Glomerular endothelial cell (primary cell): ENCODE results near the gene MOK. TPM values are rescaled to one million over a fixed set of nuclear protein-coding genes. Genes with fewer than 3 reads are reported as not detected.

ENCODE experiments used
- DNase-seq: peaks from one replicate; pipeline ENCODE4 v3.0.0-alpha.2; 2011; ENCODE audit warnings: low read depth, low spot score; ENCODE audit errors: extremely low read depth
- total RNA-seq: library from RNA; depleted of rRNA; stranded (reverse); fragments of >200 nt; gene quantifications from 2 replicates; pipeline ENCODE4 v1.2.3, GENCODE V29; 2015

Gene MOK
- total RNA-seq, 1 donor from 2014 or later, result 9.7 TPM

DNA sequence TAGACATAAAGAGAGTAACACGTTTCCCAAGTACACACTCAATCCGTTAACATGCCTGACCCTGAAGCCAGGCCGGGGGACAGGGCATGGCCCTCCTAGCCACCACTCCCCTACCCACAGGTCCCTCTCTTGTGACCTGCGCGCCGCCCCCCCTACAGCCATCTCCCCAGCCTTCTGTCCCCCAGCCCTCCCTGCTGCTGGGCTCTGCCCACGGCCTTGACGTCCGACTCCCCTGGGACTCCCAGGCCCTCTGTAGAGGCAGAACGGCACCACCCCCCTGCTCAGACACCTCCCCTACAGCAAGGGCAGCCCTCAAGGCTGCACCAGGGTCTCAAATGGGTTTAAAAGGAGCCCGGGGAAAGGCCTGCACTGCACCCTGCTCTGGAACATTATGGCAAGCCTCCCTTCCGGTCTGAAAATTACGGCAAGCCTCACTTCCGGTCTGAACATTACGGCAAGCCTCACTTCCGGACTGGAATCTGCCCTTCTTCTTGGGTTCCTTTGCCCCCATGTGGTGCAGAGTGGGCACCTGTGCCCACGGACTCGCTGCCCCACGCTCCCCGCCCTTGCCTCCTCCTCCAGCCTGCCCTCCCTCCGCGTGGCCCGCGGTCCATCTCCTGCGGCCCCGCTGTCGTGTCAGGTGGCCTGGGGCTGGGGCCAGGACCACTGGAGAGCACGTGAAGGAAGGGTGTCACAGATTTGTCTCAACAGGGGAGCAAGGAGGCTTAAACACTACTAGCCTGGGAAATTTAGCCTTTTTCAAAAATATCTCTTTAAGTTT lies 77.6 kb downstream of the MOK start:
- no peak for DNase-seq

DNA sequence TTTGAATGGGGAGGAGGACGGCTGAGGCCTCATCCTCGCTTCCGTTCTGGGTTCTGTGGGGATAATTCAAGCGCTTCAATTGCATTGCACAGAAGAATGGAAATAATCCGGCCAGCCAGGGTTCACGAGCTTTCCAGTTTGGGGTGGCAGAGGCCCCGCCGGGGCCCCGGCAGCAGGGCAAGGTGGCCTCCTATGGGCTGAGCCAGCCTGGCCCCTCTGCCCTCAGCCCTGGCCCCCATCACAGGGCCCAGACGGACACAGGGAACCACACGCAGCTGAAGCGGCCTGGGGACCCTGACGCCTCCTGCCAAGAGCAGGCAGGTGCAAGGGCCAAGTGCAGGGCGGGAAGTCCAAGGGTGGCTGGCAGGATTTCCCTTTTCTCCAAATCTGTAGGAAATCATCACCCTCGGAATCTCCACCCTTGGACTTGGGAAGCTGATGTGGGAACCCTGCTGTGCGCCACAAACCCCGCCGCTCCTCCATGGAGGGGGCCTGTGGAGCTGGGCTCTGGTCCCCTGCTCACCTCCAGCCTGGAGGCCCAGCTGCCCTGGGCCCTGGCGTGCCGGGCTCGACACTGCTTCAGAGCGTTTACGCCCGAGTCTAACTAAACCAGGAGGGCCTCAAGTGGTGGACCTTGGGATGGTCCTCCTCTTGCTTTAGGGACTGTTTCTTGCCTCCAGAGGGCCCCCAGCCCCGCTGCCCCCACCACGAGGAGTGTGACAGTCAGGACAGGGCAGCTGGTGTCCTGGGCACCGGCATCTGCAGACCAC lies 78.4 kb downstream of the MOK start:
- DNase-seq, result no peak

DNA sequence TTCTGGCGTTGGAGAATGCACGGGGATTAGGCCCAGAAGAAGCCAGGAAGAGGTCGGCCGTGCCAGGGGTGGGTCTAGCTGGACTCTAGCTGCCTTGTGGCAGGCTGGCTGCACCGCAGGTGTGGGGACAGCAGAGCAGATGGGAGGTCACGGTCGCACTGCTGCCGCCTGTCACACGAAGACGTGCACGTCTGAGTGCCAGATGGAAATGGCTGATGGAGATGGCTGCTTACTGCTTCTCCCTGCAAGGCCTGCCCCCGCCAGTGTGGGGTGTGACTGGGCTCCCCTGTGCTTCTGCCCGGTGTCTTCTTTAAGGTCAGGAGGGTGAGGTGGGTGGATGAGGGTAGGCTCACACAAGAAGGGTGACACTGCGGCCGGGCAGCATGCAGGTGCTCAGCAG lies 79.0 kb downstream of the MOK start:
- DNase-seq, result no peak

DNA sequence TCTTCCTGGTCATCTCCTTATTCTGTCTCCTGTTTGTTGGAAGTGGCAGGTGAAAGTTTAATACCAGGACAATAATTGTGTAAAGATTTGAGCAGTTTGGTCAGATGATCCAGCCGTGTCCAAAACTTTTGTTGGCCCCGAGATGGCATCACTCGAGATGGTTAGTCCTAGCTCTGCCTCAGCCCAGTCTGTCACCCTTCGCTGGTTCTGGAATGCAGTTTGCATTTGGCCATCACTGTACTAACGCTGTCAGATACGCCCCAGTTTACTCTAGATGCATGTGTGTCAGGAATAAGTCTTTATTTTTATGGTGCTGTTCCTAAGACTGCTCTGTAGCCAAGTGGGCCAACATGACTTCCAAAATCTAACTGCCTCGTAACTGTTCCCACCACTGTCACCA lies 79.6 kb downstream of the MOK start:
- DNase-seq, result no peak

DNA sequence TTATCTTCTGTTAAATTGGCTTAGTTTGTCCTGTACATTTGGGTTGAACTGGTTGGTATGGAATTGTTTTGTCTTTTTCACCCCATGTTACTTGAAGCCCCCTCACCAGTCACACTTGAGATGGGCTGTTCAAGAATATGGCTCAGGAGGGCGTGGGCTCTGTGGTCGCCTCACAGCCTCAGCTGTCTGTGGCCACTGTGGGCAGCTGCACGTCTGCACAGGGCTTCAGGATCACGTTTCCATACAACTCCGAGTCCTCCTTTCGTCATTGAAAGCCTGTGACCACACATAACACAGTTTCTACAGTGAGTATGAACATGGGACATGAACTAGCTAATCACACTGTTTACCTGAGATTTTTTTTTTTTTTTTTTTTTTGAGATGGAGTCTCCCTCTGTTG lies 81.3 kb downstream of the MOK start:
- no peak for DNase-seq

DNA sequence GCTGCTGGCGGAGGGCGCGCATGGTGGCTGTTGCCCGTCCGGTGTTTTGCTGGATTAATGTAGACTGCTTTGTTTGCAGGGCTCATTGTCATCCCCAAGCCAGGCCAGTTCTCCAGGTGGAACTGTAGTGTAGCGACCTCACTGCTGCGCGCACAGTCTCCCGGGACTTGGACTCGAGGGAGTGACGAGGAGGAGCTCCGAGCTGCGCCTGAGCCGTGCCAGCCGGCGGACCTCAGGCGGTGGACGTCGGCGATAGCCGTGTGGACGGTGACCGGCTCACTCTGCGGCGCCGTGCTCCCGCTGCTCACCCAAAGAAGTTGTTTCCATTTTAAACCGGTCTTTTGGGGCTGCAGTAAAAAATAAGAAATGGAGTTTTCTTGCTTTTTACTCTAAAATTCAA lies 82.2 kb downstream of the MOK start:
- no peak for DNase-seq

DNA sequence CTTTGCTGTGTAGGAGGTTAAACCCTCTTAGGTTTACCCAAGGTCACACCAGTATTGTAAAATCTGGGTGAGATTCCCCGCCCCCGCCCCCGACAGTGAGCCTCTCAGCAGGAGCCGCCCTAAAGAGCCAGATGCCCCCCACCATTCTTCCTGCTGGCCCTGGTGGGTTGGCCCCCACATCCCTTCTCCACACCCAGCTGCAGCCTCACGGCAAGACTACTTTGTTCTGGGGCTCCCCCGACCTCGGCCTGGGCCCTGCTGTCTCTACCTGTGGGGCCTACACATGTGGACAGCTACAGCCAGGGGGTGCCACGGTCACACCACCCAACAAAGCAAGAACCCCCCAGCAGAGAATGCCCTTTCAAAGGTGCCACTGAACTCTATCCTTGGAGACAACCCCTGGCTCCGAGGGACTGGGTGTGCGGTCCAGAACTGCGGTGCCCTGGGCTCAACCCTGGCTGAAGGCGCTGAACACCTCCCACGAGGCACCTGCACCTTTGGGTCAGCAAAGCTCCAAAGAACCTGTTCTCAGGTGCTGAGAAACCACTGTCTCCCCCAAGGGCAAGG lies 82.9 kb downstream of the MOK start:
- DNase-seq, result no peak

DNA sequence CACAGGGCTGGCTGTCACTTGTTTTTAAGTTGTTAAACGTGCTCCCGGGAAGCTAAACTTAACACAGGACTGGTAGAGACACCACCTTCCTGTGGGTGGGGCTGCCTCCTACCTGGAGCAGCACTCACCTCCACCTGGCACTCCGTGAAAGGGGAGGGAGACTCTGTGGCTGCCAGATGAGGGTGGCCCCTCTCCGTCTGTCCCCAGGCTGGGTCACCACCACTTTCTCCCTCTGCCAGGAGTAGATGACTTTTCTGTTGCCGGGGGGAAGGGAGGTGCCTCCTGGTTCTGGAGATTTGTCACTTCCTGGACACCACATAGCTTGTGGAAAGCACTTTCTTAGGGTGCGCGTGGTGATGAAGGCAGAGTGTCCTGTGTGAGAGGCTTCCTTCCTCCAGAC lies 83.9 kb downstream of the MOK start:
- DNase-seq, result no peak

DNA sequence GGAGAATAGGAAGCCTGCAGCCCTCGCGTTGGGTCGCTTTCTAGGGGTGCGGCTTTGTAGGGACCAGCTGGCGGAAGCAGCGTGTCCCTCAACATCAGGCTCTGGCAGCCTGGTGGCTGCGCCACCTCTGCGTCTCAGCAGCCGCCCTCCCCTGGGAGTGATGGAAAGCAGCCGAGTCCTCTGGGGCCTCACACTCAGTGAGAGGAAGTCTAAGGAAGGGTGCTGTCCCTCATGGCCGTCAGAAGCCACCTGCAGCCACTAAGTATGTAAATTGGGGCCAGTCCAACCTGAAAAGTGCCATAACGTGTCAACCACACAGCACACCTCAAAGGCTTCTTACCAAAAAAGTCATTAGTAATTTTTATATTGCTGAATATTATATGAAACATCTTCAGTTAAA lies 84.9 kb downstream of the MOK start:
- no peak for DNase-seq

DNA sequence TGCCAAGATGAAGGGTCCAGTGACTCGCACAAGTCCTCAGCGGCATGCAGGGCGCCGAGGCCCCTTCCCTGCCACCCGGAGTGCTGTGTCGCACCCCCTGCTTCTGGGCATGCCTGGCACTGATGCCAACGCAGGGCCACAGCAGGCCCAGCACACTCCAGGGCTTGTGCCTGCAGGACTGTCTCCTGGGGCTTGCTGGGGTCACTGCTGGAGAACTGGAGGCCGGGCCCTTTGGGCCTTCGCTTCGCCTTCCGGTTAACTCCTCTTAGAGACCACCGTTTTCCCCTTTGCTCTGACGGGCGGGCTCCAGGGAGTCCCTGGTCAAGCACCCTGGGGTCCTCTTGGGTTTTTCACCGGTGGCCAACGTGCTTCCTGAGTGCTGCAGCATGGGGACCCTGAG lies 85.6 kb downstream of the MOK start:
- DNase-seq, result no peak

DNA sequence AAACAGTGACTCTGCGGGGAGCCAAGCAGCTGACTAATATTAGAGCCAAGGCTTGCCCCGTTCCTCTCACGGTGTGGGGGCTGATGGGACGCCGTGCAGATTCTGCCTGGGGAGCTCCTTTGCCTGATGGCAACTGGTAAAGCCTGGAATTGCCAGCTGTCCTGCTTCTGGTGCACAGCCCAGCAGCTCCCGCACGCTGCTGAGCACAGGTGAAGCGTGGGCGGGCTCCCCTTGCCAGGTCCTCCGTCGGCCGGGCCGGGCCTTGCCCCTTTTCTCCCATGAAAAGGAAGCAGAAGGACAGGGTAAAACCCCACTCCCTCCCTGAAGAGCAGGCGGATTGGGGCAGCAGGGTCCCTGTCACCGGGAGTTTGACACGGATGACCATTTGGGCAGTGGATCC lies 86.3 kb downstream of the MOK start:
- DNase-seq, result no peak

DNA sequence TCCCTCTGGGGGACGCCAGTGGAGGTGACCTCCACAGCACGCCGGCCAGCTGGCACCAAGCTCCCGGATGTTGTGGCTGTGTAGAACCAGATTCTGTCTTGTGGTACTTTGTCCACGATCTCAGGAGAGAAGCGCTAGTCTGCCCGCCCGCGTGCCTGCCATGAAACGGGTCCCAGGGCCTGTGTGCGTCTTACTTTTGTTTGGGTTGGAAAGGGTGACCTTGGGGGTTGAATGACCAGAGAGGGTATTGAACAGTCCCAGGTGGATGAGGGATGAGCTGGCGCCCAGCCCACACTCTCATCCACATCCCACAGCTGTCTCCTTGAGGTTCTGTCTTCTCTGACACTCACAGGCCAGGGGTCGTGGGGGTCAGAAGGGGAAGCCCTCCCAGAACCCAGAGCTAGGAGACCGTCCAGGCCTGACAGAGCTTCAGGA lies 87.0 kb downstream of the MOK start:
- no peak for DNase-seq

DNA sequence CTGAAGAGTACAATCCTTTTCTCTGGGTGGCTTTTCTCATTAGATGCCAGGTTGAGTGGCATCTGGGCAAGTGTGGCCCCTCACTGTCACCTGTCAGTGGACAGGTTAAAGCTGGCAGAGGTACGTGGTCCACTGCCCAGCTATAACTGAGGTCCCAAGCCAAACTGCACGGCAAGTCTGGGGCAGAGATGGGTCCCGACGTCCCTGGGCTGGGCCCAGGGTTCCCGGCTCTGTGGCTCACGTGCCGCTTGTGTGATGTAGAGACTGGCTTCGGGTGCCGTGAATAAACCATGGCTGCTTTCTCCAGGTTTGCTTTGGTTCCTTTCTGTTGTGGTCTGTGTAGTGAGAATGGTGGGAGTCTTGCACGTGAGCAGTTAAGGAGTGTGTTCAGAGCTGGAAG lies 87.6 kb downstream of the MOK start:
- no peak for DNase-seq

DNA sequence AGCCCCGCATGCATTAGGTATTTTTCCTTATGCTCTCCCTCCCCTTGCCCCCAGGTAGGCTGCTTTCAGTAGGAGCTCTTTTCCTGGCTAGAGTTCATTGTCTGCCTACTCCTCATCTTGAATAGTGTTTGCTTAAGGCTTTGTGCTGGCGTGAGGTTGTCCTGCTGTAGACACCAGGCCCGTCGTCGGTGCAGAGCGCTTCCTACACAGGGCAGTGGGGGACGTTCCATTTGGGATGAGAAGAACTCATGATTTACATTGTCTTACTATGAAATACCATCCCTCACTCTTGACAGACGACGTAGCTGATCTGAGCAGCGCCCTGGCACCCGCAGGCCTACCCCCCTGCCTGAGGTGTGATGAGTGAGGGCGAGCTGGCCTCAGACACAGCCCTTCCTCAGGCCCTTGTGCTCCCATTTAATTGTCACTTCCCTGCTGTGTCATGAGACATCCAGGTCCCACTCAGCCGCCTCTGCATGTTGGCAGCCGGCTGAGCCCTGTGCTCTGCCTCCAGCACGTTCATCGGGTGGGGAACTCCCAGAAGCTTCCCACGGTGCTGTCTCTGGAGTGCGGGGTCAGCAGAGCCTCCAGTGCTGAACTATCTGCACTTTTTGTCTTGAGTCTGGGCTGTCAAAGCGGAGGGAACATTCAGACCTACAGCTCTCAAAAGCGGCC lies 89.3 kb downstream of the MOK start:
- no peak for DNase-seq

DNA sequence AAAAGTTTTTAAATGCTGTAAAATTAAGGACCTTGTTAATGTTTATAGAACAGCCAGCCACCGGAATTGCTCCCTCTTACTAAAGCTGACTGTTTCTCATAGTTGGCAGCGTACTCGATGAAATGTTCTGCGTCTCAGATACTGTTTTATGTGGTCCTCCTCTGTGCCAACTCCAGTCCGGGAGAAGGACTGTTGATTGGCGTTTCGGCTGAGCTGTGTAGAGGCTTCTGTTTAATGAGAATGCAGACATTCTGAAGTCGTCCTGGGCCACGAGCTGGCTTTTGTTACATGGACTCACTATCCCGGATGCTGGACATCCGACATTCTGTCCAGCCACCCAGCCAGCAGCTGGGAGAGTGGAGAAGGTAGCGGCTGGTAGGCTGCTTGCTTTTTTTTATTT lies 89.9 kb downstream of the MOK start:
- DNase-seq, result no peak

DNA sequence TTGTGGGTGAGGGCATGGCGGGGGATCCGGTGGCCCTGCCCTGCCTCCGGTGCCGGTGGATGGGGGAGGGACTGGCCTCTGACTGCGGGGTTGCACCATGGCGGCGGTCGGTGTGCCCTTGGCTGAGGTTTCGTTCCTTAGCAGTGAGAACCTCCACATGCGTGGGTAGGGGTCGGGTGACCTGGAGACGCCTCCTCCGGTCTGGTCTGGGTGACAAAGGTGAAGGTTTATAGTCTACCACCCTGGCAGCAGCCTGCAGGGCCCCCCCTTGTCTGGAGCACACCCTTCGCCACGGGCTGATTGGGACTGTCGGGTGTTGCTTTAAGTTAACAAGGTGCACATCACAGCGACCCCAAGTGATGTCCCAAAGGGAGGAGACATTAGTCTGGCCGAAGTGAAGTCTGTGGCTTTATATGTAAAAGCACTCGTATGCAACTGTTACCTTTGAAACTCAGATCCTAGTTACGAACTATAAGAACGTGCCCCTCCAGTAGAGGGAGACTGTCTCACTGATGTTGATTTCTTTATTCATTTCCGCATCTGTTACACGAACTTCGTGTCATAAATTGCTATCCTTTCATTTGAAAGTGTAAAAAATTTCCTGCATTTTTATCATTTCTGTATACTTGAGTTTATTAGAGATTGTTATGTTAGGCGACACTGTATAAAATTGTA lies 90.8 kb downstream of the MOK start:
- no peak for DNase-seq

DNA sequence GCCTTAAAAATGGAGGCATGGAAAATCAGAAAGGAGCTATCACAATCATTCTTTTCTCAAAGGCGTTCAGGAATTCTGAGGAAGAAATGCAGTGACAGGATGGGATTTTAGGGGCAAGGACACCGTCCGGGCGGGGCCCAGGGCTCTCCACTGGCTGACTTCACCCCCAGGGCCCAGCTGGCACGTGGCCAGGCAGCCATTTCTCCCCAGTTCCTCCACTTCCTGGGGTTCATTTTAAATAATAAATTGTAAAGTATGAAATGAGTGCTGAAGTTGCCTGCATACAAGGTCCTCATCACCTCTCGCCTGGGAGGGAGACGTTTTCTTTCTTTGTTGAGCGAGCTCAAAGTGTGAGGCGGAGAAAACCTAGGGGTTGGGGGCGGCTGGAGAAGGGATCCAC lies 91.5 kb downstream of the MOK start:
- DNase-seq, result no peak

DNA sequence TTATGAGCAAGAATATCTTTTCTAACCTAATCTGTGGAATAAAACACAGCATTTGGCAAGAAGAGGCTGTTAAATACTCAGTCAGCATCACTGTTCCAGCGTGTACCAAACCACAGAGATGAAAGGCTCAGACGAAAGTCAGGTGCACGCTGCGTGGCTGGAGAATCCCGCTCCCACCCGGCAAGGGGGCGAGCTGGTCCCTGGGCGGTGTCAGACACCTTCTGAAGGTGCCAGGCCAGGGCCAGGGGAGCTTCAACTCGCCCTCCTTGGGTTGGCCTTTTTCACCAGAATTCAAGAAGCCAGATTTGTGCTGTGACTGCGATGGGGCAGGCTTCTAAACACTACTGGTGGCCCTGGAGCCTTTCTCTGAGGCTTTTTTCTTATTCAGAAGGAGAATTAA lies 92.1 kb downstream of the MOK start:
- DNase-seq, result no peak

DNA sequence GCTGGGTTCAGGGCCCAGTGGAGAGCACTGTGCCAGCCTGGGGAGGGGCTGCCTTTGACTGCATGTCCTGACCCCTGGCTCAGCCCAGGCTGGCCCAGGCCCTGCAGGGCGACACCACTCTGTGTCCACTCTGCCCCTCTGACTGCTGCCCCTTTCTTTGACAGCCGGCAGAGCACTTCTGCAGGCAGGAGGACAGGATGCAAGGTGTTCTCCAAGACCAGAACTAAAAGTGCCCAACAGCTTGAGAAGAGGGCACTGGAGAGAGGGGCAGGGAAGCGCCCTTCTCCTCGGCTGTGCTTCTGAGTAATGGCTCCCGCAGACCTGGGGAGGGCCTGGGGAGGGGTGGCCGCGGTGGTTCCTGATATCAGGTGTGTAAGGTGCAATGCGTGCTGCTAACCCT lies 92.6 kb downstream of the MOK start:
- DNase-seq, result no peak

DNA sequence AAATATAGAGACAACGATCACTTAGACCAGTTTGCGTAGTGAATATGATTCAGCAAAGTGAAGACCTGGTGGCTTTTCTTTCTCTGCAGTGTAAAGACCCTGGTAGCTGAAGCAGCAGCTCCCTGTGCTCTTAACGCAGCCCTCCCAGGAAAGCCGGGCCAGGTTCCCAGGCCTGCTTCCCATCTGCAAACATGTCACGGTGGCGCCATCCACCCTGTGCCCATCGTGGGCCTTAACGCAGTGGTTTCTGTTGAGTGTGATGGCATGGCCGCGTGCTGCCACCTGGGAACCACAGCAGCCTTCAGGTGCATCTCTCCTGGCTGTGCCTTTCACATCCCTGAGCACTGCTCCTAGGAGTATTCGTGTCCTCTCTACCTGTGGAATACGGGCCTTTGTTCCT lies 93.7 kb downstream of the MOK start:
- no peak for DNase-seq
